NCI-H524 treated with DMSO at 0.1 percent for 48 hours (cell line): ENCODE data around the gene DNM1L.
A peak's percentile ranks its signal among the peaks of the same experiment; 100 is the strongest.

Experiments
- DNase-seq: peaks from one replicate; lab custom pipeline; 2025; lab: John Stamatoyannopoulos, UW

The DNM1L gene

GRCh38 chr12:32679091-32679919, at the start of gene DNM1L:
Gene DNM1L (plus strand): TSS chr12:32679301. CDS start chr12:32679364, 63 bp downstream.
- DNase-seq: peak; percentile 49

- DNase-seq: no peak
Observed at GRCh38 chr12:32641287-32641901, 37.7 kb upstream of the DNM1L start.

GRCh38 chr12:32644431-32644830, 34.7 kb upstream of the DNM1L start:
- no peak for DNase-seq

- DNase-seq: no peak
Observed at GRCh38 chr12:32647275-32647674, 31.8 kb upstream of the DNM1L start.

GRCh38 chr12:32650508-32650907, 28.6 kb upstream of the DNM1L start:
- no peak for DNase-seq

- no peak for DNase-seq
Observed at GRCh38 chr12:32651151-32651955, 27.7 kb upstream of the DNM1L start.

- no peak for DNase-seq
Observed at GRCh38 chr12:32651956-32652210, 27.2 kb upstream of the DNM1L start.

- no peak for DNase-seq
Observed at GRCh38 chr12:32659908-32660440, 19.1 kb upstream of the DNM1L start.

- no peak for DNase-seq
Observed at GRCh38 chr12:32661706-32662105, 17.4 kb upstream of the DNM1L start.

- no peak for DNase-seq
Observed at GRCh38 chr12:32662665-32663064, 16.4 kb upstream of the DNM1L start.

GRCh38 chr12:32666018-32666417, 13.1 kb upstream of the DNM1L start:
- DNase-seq: no peak

GRCh38 chr12:32669584-32669983, 9.5 kb upstream of the DNM1L start:
- no peak for DNase-seq

GRCh38 chr12:32671930-32672780, 6.9 kb upstream of the DNM1L start:
- peak; percentile 48 for DNase-seq

- DNase-seq: no peak
Observed at GRCh38 chr12:32679920-32680237, 778 bp downstream of the DNM1L start.

GRCh38 chr12:32680787-32681186, 1.7 kb downstream of the DNM1L start:
- DNase-seq: no peak

GRCh38 chr12:32681272-32681671, 2.2 kb downstream of the DNM1L start:
- no peak for DNase-seq

GRCh38 chr12:32686340-32686739, 7.2 kb downstream of the DNM1L start:
- DNase-seq: no peak

- no peak for DNase-seq
Observed at GRCh38 chr12:32688786-32689185, 9.7 kb downstream of the DNM1L start.

GRCh38 chr12:32690927-32691326, 11.8 kb downstream of the DNM1L start:
- no peak for DNase-seq

- DNase-seq: no peak
Observed at GRCh38 chr12:32692358-32692757, 13.3 kb downstream of the DNM1L start.

- no peak for DNase-seq
Observed at GRCh38 chr12:32693036-32693435, 13.9 kb downstream of the DNM1L start.

GRCh38 chr12:32695787-32696186, 16.7 kb downstream of the DNM1L start:
- DNase-seq: no peak
